GM11168 (cell line): ENCODE data around the gene CDCA5.
"Not testable (repeated sequence)": the region's sequence is repeated elsewhere in the genome, so short reads cannot be mapped to it uniquely, and the experiment has no call there.

Source experiments
- in situ Hi-C: fragments of 300-500 bp; cut with MboI; formaldehyde crosslinking; loops from one replicate; pipeline ENCODE4 v1.12.0; 2022; ENCODE audit warnings: low sequenced_read_pairs; ENCODE audit not compliant: unreplicated experiment

The CDCA5 gene

GRCh38 chr11:65120831-65121230 is 37.0 kb upstream of the CDCA5 start:
- in situ Hi-C loops: no loop called here

- in situ Hi-C loops: no loop called here
Observed at GRCh38 chr11:65119670-65119995, 35.8 kb upstream of the CDCA5 start.

DNA sequence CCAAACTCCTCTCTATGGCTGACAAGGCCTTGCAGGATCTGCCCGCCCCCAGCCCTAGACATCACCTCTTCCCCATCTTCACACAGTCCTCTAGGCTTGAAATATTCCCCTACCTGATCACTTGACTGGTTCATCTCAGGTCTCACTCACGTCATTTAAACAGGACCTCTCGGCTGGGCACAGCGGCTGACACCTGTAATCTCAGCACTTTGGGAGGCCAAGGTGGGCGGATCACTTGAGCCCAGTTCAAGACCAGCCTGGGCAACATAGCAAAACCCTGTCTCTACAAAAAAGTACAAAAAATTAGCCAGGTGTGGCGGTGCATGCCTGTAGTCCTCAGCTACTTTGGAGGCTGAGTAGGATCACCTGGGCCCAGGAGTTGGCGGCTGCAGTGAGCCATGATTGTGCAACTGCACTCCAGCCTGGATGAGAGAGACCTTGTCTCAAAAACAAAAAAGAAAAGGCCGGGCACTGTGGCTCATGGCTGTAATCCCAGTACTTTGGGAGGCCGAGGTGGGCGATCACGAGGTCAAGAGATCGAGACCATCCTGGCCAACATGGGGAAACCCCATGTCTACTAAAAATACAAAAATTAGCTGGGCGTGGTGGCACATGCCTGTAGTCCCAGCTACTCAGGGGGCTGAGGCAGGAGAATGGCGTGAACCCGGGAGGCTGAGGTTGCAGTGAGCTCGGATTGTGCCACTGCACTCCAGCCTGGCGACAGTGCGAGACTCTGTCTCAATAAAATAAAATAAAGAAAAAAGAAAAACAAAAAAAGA is 35.2 kb upstream of the CDCA5 start:
- in situ Hi-C loops: not testable (repeated sequence)

- in situ Hi-C loops: no loop called here
Observed at GRCh38 chr11:65118097-65118837, 34.4 kb upstream of the CDCA5 start.

DNA sequence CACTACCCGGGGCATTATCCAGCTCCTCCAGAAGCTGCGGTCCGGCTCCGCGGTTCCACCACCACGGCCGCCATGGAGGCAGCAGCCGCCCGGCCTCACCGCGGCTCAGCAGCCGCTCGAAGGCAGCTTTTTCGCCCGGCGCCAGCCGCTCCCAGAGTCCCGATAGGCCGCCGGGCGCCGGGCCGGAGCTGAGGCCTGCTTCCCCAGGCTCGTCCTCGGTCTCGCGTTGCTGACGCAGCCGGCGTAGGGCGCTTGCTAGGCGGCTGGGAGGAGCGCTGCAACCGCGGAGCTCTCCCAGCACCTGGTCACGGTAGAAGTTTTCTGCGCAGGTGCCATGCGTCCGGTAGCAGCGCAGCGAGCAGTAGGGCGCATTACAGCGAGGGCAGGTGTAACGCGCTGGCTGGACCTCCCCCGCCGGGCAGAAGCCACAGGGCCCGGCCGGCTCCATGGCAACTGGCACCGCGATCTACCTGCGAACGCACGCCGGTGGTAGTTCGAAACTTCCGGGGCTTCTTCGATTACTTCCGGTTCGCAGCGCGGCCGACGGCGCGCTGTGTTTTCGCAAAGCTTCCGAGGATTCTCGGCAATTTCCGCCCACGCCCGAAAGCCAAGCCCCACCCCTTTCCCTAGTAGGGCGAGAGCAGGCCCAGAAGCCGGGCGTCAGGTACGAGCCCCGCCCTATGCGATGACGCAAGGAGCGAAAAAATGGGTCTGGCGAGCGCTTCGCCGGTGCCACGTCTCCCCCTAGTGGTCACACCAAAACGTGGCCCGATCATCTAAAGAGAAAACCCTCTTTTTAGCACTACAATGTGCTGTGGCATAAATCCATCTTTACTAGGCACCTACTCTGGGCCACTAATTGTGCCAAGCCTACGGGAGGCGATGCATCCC is 33.6 kb upstream of the CDCA5 start, which contains the start of gene ZNHIT2:
Gene ZNHIT2 (minus strand): TSS at position 496 of the 891 bp plus-strand sequence. CDS start 48 bp downstream, at position 448.
- in situ Hi-C loops: no loop called here

DNA sequence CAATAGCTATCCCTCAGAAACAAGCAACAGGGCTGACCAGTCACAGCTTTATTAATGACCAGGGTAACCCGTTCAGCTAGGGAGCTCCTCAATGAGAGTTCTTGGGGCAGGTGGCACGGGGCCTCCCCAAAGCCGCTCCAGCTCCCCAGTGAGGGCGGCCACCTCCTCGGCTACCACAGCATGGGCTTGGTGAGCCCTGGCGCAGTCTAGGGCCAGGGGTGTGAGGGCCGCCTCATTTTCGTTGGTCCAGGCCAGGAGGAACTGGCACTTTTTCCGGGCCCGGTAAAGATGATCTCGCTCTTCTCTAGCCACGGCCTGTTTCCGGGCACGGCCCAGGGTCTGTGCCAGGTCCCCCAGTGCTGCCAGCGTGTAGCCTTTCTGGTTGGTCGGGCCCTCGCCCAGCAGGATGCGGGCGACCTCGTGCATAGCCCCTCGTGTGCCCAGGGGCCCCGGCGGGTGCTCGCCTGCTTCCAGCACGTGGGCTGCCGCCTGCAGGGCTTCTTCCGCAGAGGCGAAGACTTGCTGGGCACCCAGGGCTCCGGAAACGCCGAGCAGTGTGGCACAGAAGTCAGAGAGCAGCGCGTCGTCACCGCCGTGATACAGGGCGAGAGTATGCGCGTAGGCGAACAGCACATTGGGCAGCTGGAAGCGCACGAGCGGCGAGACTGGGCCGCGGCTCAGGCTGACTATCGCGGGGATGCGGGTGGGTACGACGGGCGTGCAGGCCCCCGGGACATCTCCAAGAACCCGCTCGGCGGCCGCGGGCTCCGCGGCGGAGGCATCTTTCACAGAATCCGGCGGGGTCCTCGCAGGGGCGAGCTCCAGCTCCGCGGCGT is 32.7 kb upstream of the CDCA5 start:
- in situ Hi-C loops: no loop called here

- in situ Hi-C loops: no loop called here
Observed at GRCh38 chr11:65115361-65116082, 31.7 kb upstream of the CDCA5 start.

GRCh38 chr11:65114538-65115171 is 30.8 kb upstream of the CDCA5 start:
- in situ Hi-C loops: no loop called here

GRCh38 chr11:65113839-65114238 is 30.0 kb upstream of the CDCA5 start:
- in situ Hi-C loops: no loop called here

DNA sequence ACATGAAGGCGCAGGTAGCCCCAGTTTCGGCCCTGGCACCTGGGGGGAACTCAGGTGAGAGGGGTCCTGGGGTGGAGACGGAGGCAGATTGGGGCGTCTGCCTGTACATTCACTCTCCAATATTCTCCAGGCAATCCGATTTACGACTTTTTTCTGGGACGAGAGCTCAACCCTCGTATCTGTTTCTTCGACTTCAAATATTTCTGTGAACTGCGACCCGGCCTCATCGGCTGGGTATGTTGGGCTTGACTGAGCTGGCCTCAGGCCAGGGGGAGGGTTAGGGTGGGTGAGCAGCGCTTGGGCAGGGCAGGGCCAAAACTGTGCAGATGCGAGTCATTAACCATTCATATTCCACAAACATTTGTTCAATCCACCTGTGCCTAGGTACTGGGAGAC is 29.5 kb upstream of the CDCA5 start:
- in situ Hi-C loops: no loop called here

GRCh38 chr11:65112546-65113360 is 28.9 kb upstream of the CDCA5 start:
- in situ Hi-C loops: no loop called here

DNA sequence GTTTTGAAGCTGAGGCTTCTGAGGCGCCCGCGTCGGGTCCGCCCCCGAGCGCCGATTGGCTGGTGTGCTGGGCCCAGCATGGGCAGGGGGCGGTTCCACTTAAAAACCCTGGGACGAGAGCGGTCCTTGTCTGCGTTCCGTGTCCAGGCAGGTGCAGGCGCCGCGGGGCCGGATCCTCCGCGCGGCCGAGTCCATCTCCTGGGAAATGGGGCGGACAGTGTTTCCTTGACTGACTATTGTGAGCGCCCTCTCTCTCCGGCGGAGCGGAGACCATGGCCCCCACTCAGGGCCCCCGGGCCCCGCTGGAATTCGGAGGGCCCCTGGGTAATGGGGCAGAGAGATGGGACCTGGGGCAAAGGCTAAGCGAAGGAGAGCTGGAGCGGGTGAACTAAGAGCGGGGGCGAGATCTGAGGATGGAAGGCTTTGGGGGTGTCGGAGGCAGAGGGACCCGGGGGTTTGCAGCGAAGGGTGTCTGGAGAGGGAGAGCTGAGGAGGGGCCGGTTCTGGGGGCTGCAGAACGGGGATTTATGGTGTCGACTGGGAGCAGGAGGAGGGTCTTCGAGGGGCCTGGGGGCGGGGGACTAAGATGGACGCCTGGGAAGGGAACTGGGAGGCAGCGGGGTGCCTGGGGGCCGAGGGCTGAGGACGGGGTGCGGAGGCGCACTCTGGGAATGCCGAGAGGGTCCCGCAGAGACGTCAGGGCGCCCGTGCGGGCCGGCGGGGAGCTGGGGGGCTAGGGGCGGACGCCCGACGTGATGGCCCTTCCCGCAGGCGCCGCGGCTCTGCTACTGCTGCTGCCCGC is 28.1 kb upstream of the CDCA5 start, which contains the start of gene TM7SF2:
Gene TM7SF2 (plus strand): TSS at position 129 of the 802 bp plus-strand sequence. CDS start 144 bp downstream, at position 273.
- in situ Hi-C loops: no loop called here

DNA sequence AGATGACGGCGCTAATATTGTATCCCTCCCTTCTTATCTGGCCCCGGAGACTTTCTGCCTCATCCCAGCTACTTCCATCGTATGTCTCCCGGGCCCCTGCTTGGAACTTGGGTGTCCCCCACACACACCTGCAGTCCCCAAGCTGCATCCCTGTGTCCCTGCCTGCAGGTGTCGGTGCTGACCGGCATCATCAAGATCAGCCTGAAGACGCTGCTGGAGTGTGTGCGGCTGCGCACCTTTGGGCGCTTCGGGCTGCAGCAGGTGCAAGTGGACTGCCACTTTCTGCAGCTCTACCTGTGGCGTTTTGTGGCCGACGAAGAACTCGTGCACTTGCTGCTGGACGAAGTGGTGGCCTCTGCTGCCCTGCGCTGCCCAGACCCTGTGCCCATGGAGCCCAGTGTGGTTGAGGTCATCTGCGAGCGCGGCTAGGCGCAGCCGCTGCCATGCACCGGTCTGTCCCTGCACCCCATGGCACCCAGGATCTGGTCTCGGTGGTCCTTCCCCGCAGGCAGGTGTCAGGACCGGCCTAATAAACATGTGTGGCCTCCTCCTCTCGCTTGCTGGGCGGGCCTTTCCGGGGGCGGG is 27.4 kb upstream of the CDCA5 start:
- in situ Hi-C loops: no loop called here

GRCh38 chr11:65110354-65110861 is 26.6 kb upstream of the CDCA5 start:
- in situ Hi-C loops: no loop called here

- in situ Hi-C loops: no loop called here
Observed at GRCh38 chr11:65109231-65110198, 25.7 kb upstream of the CDCA5 start.
